ENCODE results near the gene RPRM. TPM values are rescaled to one million over a fixed set of nuclear protein-coding genes. Genes with fewer than 3 reads are reported as not detected.

Gene RPRM
- total RNA-seq, 1 experiment from 2014 or later = not detected

- Histone ChIP-seq H3K4me3 (ENCODE audit: low read depth, low read length, poor library complexity, severe bottlenecking) (no peak overlapping the region), H3K36me3 (ENCODE audit: insufficient read depth, low read length, poor library complexity, severe bottlenecking) (no peaks in the 10 kb centered on the region), H3K27me3 (replicated peaks; ENCODE audit: insufficient read depth, low read depth, low read length, poor library complexity) (peaks cover 83% of the 10 kb centered on the region), H3K27ac (ENCODE audit: low read depth, low read length, poor library complexity, severe bottlenecking) (no peak overlapping the region), H3K9me3 (ENCODE audit: low read depth, low read length, poor library complexity, severe bottlenecking) (no peaks in the 10 kb centered on the region), H3K4me1 (ENCODE audit: insufficient read depth, low read length, poor library complexity, severe bottlenecking) (no peaks in the 10 kb centered on the region)
- CTCF ChIA-PET = no interaction called here
- DNase-seq (ENCODE audit: low spot score) = no peak
- POLR2A ChIA-PET (ENCODE audit: low non-redundant PET) = no interaction called here
- no TSS peak for BruUV-seq (replicated peaks)
- intact Hi-C loops (cut with micrococcal nuclease; ENCODE audit: unreplicated experiment) = no loop called here
- TF ChIP-seq CTCF (conservative IDR thresholded peaks at IDR 0.05; ENCODE audit: low read depth, low read length) = no peak
- TF ChIP-seq EZH2 (IDR thresholded peaks at IDR 0.05; ENCODE audit: borderline replicate concordance, low read depth, low read length, poor library complexity, severe bottlenecking) = no peak
Measured at GRCh38 chr2:153462338-153462859, 16.2 kb downstream of the RPRM start.

GRCh38 chr2:153461453-153461852, 17.1 kb downstream of the RPRM start:
- Histone ChIP-seq H3K27me3 (replicated peaks; ENCODE audit: insufficient read depth, low read depth, low read length, poor library complexity) (peaks cover 81% of the 10 kb centered on the region), H3K4me1 (ENCODE audit: insufficient read depth, low read length, poor library complexity, severe bottlenecking) (no peaks in the 10 kb centered on the region), H3K4me3 (ENCODE audit: low read depth, low read length, poor library complexity, severe bottlenecking) (no peak overlapping the region), H3K36me3 (ENCODE audit: insufficient read depth, low read length, poor library complexity, severe bottlenecking) (no peaks in the 10 kb centered on the region), H3K27ac (ENCODE audit: low read depth, low read length, poor library complexity, severe bottlenecking) (no peak overlapping the region), H3K9me3 (ENCODE audit: low read depth, low read length, poor library complexity, severe bottlenecking) (no peaks in the 10 kb centered on the region)
- BruUV-seq (replicated peaks) = no TSS peak
- no peak for DNase-seq (ENCODE audit: low spot score)
- ChIA-PET CTCF (no interaction called here), POLR2A (ENCODE audit: low non-redundant PET) (no interaction called here)
- TF ChIP-seq CTCF (conservative IDR thresholded peaks at IDR 0.05; ENCODE audit: low read depth, low read length) = no peak
- TF ChIP-seq EZH2 (IDR thresholded peaks at IDR 0.05; ENCODE audit: borderline replicate concordance, low read depth, low read length, poor library complexity, severe bottlenecking) = no peak
- intact Hi-C loops (cut with micrococcal nuclease; ENCODE audit: unreplicated experiment) = no loop called here

DNA sequence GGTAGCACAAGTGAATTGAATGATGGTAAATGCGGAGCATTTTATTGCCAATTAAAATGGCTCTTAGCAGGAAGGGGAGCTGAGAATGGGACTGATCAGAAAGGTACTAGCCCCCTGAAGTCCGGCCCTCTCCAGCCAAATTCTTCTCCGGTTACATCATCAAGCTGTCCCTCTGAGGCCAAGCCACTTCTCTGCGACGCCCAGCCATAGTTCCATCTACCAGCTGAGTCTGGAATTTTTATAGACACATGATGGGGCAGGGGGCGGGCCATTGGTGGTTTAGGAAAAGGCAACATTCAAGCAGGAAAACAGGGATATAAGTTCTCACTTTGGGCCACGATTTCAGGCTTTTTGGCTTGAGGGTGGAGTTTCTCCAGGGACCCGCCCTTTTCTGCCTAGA, 22.7 kb downstream of the RPRM start:
- ChIA-PET CTCF (no interaction called here), POLR2A (ENCODE audit: low non-redundant PET) (no interaction called here)
- no TSS peak for BruUV-seq (replicated peaks)
- H3K9me3 ChIP-seq (ENCODE audit: low read depth, low read length, poor library complexity, severe bottlenecking) = no peaks in the 10 kb centered on the region
- H3K36me3 ChIP-seq (ENCODE audit: insufficient read depth, low read length, poor library complexity, severe bottlenecking) = no peaks in the 10 kb centered on the region
- peaks cover 38% of the 10 kb centered on the region for H3K27me3 ChIP-seq (replicated peaks; ENCODE audit: insufficient read depth, low read depth, low read length, poor library complexity)
- H3K4me3 ChIP-seq (ENCODE audit: low read depth, low read length, poor library complexity, severe bottlenecking) = no peak overlapping the region
- intact Hi-C loops (cut with micrococcal nuclease; ENCODE audit: unreplicated experiment) = no loop called here
- no peak for DNase-seq (ENCODE audit: low spot score)
- no peaks in the 10 kb centered on the region for H3K4me1 ChIP-seq (ENCODE audit: insufficient read depth, low read length, poor library complexity, severe bottlenecking)
- no peak for TF ChIP-seq EZH2 (IDR thresholded peaks at IDR 0.05; ENCODE audit: borderline replicate concordance, low read depth, low read length, poor library complexity, severe bottlenecking)
- TF ChIP-seq CTCF (conservative IDR thresholded peaks at IDR 0.05; ENCODE audit: low read depth, low read length) = no peak
- no peak overlapping the region for H3K27ac ChIP-seq (ENCODE audit: low read depth, low read length, poor library complexity, severe bottlenecking)

All from A673 (cell line).